ENCODE data around the gene CIB4.
A peak's percentile ranks its signal among the peaks of the same experiment; 100 is the strongest.

The CIB4 gene

DNA sequence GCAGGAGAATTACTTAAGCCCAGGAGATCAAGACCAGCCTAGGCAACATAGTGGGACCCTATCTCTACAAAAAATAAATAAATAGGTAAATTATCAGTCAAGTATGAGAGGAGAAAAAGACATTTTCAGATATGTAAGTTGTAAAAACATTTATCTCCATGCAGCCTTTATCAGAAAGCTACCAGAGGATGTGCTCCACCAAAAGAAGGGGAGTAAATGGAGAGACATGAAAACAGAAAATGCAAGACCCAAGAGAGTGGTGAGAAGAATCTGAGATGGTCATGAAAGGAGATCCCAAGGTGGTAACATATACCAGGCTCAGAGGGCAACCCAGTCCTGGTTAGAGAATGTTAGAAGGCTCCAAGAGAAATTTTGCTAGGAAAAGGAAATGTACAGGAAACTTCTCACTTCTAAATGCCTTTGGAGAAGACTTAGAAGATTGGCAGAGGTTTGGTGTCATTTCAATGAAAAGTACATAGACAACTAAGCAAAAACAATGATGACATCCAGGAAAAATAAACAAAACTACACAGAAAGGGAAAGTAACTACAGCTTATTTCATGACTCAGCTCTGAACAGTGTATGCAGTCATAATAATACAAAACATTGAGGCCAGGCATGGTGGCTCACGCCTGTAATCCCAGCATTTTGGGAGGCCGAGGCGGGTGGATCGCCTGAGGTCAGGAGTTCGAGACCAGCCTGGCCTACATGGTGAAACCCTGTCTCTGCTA, 19.5 kb downstream of the CIB4 start:
- DNase-seq (ENCODE audit: low read depth) = no peak

DNA sequence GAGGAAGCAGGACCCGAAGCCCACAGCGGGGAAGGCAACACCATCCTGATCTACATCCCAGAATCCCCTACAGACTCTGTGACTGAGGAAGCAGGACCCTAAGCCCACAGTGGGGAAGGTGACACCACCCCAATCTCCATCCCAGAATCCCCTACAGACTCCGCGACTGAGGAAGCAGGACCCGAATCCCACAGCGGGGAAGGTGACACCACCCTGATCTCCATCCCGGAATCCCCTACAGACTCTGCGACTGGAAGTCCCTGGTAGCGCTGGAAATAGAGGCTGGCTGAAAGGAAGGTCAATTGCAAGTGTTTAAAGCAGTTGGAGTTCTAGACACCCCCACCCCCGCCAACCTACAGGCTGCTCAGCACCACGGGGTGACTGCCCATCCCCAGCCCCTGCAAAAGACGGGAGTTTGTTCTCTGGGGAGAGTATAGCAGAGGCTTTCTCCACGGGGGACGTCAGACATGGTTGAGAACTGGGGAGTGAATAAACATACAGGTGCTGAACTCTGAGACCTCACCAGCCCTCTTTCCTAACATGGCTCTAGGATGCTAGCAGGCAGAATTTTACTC, 21.0 kb downstream of the CIB4 start:
- no peak for DNase-seq (ENCODE audit: low read depth)

DNA sequence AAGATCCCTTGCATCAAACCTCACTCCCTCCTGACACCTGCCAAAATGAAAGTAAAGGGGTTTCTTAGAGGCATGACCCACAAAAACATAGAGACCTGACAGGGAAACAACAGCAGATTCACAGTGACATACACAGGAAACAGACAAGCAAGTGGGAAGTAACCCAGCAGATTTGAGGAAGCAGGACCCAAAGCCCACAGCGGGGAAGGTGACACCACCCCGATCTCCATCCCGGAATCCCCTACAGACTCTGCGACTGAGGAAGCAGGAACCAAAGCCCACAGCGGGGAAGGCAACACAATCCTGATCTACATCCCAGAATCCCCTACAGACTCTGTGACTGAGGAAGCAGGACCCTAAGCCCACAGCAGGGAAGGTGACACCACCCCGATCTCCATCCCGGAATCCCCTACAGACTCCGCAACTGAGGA, 21.6 kb downstream of the CIB4 start:
- DNase-seq (ENCODE audit: low read depth) = no peak

- no peak for DNase-seq (ENCODE audit: low read depth)
Measured at GRCh38 chr2:26619096-26619495, 22.1 kb downstream of the CIB4 start.

- DNase-seq (ENCODE audit: low read depth) = no peak
Measured at GRCh38 chr2:26618611-26619010, 22.6 kb downstream of the CIB4 start.

DNA sequence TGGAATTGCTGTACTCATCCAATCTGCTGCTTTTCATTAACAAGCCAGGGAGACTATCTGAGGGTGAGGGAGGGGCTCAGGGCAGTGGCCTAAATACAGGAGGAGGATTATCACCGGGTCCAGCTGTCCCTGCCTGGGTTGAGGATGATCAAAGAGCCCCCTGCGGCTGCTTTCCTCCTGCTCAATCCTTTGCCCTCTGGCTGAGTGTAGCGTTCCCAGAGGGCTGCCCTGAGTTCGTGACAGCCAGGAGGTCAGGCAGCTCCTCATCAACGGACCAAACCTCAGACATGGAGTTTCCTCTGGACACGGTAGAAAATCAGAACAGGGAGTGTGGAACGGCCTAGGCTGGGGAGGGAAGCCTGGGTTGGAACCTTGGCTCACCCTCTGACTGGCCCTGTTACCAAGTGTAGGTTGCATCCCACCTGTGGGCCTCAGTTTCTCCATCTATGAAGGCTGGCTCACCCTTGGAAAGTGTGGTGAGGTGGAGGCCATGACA, 23.5 kb downstream of the CIB4 start:
- no peak for DNase-seq (ENCODE audit: low read depth)

DNA sequence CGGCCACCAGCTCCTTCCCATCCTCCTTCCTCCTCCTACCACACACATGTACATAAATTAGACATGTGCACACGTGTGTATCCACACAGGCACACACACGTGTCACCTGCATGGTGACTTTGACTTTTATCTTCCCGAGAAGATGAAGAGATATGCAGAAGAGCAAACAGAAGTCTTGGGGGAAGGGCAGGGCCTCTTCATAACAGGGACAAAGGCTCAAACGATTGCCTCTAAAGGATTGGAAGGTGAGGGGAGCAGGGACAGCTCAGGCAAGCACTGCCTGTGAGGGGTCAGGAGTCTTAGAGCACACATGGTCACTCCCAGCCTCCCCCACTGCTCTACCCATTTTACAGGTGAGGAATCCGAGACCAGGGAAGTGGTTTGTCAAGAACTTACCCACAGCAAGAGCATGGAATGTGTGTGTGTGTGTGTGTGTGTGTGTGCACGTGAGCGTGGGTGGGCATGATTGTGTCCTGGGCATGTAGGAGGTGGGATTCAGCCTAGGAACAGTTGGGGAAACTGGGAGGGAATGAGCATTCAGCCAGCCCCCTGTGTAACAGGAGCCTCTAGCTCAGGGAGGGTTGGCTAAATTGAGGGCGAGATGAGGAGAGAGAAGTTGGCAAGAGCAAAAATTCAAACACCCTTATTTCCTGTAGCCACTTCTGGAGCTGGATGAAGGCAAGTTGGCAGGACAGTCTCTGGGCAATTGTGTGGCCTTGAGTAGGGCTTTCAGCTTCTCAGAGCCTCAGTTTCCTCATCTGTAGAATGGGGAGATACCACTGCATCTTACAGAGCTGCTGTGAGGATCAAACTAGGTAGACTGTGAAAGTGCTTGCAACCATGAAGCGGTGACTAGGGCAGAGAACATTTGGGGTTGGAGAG, 24.2 kb downstream of the CIB4 start:
- no peak for DNase-seq (ENCODE audit: low read depth)

- DNase-seq (ENCODE audit: low read depth) = no peak
Measured at GRCh38 chr2:26615860-26616705, 25.1 kb downstream of the CIB4 start.

DNA sequence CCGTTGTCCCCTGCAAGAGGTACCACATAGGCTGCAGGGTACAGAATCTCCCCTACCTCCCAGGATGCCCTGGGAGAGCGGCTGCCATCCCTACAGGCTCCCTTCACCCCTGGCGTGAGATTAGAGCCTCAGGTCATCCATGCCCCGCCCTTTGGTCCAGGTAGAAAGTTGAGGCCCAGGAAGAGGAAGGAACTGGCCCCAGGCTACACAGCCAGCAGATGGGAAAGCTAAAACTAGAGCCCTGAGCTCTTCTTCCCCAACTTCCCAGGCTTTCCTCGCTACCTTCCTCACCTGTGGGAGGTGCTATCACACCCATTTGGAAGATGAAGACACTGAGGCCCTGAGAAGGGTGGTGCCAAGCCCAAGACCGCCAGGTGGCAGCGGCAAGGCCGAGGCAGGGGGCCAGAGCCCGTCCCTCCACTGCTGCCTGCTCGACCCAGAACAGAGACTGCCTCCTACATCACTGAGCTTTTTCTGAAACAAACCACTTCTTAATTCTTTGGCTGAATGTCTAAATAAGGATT, 25.8 kb downstream of the CIB4 start:
- DNase-seq (ENCODE audit: low read depth) = no peak

- DNase-seq (ENCODE audit: low read depth) = no peak
Measured at GRCh38 chr2:26614216-26615138, 26.7 kb downstream of the CIB4 start.

DNA sequence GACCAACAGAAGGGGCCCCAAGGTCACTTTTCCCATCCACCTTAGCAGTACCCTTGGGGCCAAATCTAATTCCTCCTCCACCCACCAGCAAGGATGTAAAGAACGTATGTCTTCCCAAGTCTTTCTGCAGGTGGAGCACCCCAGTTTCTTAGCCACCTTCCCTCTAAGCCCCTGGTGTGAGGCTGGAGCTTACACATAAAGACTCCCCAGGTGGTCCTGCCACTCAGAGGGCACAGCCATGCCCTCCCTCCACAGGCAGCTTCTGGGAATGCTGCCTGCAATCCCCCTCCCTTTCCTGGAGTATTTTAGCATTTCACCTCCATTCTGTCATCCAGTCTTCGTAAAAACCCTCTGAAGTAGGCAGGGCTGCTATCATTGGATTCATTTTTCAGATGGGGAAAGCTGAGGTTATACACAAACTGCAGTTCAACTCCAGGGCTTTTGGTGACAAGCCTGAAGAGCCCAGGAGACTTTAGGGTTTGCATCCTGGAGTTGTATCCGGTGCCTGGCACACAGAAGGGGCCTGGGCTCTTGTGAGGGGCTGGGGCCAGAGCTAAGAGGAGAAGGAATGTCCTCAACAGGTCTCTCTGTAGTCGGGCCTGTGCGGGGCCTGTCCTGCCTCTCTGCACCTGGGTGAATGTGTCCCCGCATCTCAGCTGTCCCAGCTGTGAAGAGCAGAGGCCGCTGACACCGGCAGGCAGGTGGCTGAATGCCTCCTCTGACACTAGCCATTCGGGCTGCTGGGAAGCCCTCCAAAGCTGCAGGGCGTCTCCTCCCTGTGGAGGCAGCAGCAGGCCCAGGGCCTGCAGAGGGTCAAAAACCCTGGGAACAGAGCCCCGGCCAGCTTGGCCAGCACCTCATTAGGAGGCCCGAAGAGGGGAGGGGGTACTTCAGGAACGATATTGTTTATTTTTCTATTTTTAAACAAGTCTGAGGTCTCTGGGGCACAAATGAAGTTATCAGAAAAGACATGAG, 27.6 kb downstream of the CIB4 start:
- no peak for DNase-seq (ENCODE audit: low read depth)

GRCh38 chr2:26612522-26613240, 28.5 kb downstream of the CIB4 start:
- DNase-seq (ENCODE audit: low read depth) = no peak

GRCh38 chr2:26612034-26612433, 29.1 kb downstream of the CIB4 start:
- DNase-seq (ENCODE audit: low read depth) = no peak

DNA sequence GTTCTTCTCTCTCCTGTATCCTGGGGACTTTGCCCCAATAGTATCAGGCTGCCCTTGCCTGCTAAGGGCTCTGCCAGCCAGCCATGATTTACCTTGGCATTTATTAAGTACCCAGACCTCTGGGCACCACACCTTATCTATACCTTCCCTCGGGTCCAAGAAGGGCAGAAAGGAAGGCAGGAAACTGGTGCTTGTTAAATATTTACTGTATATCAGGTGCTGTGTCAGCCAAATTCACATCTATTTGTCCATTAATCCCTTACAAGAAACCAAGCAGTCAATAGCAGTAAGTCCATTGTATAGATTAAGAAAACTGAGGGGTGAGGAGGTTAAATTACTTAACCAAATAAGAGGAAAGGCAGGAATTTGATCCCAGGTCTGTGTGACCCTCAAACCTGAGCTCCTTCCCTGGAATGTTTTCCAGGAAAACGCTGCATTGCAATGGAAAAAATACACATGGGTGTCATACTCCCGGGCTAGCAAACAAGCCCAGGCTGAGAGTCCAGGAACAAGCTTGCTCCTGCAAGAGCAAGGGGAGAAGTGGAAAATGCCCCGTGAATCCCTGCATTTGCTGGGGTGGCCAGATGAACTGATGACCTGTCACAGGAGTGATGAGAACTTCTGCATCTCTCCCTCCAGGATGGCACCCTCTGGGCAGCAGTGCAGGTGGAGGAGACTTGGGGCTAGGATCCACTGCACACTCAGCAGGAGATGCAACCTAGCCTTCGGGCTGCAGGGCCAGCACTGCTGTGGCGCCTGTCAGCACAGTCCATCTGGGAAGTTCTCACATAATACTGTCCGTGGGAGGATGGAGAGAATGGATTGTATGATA, 30.4 kb downstream of the CIB4 start:
- peak; percentile 35 for DNase-seq (ENCODE audit: low read depth)

DNA sequence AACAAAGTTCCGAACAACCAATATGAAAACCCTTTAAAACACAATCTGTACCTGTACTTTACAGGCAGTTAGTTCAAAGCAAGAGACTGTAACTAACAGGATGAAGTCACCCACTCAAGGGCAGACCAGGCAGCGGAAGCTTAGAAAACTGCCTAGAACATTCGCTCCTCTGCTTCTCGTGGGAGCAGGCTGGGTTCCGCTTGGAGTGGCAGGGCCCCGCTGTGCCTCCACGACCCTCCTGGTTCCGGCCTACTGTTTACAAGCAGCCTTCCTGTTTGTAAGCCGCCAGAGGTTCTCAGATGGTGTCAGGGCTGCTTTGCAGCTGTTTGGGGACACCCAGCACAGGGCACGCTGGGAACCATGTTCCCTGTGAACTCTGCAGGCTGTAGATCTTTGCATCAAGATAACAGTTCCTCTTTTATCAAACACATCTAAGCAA, 31.3 kb downstream of the CIB4 start:
- DNase-seq (ENCODE audit: low read depth) = no peak

GRCh38 chr2:26609205-26609631, 31.9 kb downstream of the CIB4 start:
- no peak for DNase-seq (ENCODE audit: low read depth)

- DNase-seq (ENCODE audit: low read depth) = no peak
Measured at GRCh38 chr2:26608557-26608956, 32.6 kb downstream of the CIB4 start.

- DNase-seq (ENCODE audit: low read depth) = no peak
Measured at GRCh38 chr2:26607698-26608097, 33.5 kb downstream of the CIB4 start.

Data from amniotic epithelial cell (primary cell).